ENCODE measurements around the gene TACR2.

The TACR2 gene

DNA sequence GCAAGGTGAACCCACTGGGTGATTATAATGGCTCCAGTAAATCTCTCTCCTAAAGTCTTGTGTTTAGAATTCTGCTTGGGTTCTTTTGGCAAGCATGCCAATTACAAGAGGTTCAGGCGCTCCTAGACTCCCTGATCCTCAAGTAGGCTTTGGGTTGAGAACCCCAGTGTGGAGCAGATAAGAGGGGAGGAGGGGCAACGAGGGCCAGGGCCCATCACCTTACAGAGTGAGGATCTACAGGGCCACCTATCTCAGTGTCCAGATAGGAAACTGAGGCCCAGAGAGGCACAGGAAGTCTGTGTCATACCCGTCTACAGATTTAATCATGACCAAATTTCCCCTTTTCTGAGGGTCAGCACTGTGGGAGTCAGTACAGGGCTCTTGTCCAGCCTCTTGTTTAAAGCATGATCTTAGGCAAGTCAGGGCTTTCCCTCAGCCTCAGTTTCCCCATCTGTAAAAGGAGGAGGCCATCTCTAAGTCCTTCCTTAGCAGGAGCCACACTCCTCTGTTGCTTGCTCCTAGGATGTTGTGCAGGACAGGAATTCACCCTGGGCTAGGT is 4.4 kb downstream of the TACR2 start:
- H3K27ac ChIP-seq, result no peak overlapping the region
- TF ChIP-seq, protein P1, sequence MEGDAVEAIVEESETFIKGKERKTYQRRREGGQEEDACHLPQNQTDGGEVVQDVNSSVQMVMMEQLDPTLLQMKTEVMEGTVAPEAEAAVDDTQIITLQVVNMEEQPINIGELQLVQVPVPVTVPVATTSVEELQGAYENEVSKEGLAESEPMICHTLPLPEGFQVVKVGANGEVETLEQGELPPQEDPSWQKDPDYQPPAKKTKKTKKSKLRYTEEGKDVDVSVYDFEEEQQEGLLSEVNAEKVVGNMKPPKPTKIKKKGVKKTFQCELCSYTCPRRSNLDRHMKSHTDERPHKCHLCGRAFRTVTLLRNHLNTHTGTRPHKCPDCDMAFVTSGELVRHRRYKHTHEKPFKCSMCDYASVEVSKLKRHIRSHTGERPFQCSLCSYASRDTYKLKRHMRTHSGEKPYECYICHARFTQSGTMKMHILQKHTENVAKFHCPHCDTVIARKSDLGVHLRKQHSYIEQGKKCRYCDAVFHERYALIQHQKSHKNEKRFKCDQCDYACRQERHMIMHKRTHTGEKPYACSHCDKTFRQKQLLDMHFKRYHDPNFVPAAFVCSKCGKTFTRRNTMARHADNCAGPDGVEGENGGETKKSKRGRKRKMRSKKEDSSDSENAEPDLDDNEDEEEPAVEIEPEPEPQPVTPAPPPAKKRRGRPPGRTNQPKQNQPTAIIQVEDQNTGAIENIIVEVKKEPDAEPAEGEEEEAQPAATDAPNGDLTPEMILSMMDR (conservative IDR thresholded peaks at IDR 0.05), result no peak
- TF ChIP-seq ZFX (IDR thresholded peaks at IDR 0.05), result no peak

DNA sequence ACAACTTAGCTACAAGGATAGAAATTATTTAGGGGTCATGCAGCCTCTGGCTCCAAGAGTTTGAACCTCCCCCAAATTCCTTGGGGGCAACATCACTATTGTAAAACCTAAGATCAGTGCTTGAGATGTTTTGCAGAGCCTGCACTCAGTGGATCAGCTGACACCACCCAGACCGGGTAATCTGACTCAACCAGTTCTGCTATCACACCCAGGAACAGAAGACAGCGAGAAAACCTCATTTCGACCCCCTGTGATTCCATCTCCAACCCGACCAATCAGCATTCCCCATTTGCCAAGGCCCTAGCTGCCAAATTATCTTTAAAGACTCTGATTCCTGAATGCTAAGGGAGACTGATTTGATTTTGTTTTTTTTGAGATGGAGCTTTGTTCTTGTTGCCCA is 5.2 kb downstream of the TACR2 start:
- TF ChIP-seq, protein P1 (conservative IDR thresholded peaks at IDR 0.05), result no peak
- TF ChIP-seq ZFX (IDR thresholded peaks at IDR 0.05), result no peak
- no peak overlapping the region for H3K27ac ChIP-seq

DNA sequence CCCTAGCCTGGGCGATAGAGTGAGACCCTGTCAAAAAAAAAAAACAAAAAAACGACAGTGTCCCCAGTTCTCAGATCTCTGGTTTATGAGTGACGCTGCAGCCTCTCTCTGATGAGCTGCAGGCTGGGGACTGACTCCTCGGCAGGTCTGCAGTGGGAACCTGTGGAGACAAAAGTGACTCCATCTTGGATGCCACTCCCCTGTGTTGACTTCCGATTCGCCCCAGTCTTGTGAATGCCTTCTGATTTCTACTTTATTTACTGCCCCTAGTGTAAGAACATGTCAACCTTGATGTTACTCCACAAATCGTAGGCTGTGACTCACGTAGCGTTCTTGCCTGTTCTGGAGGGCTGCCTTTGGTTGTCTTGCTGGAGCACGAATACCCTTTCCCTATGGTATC is 6.2 kb downstream of the TACR2 start:
- TF ChIP-seq ZFX (IDR thresholded peaks at IDR 0.05), result no peak
- TF ChIP-seq, protein P1 (conservative IDR thresholded peaks at IDR 0.05), result no peak
- H3K27ac ChIP-seq, result no peak overlapping the region

DNA sequence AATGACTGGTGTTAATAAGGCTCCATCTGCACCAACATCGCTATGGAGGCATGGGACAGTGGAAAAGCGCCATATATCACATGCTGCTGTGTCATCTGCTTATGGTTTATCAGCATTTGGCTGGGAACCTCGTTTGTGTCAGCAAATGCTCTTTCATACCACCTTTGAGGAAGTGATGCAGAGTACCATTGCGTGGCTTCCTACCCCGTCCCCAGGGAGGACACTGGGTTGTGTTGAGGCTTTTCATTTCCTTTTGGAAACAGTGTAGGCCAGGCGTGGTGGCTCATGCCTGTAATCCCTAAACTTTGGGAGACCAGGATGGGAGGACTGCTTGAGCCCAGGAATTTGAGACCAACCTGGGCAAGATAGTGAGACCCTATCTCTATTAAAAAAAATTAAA is 6.8 kb downstream of the TACR2 start:
- TF ChIP-seq, protein P1 (conservative IDR thresholded peaks at IDR 0.05), result no peak
- no peak for TF ChIP-seq ZFX (IDR thresholded peaks at IDR 0.05)
- H3K27ac ChIP-seq, result no peak overlapping the region

DNA sequence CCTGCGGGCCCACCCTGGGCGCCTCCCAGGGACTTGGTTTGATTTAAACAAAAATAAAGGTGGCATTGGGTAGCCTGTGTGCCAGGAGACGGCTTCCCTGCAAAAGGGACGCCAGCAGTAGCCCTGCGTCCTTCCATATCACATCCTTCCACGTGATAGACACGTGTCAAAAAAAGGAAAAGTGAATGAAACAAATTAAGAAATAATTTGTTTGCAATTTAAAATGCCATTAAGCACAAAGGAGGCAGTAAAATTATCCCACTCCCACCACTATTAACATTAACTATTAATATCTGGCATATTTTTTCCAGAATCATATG is 7.6 kb downstream of the TACR2 start:
- peak overlapping the region; percentile 83 for H3K27ac ChIP-seq
- TF ChIP-seq, protein P1 (conservative IDR thresholded peaks at IDR 0.05), result no peak
- peak; percentile 49; the same call in 1 of the 2 replicates for TF ChIP-seq ZFX (IDR thresholded peaks at IDR 0.05)

DNA sequence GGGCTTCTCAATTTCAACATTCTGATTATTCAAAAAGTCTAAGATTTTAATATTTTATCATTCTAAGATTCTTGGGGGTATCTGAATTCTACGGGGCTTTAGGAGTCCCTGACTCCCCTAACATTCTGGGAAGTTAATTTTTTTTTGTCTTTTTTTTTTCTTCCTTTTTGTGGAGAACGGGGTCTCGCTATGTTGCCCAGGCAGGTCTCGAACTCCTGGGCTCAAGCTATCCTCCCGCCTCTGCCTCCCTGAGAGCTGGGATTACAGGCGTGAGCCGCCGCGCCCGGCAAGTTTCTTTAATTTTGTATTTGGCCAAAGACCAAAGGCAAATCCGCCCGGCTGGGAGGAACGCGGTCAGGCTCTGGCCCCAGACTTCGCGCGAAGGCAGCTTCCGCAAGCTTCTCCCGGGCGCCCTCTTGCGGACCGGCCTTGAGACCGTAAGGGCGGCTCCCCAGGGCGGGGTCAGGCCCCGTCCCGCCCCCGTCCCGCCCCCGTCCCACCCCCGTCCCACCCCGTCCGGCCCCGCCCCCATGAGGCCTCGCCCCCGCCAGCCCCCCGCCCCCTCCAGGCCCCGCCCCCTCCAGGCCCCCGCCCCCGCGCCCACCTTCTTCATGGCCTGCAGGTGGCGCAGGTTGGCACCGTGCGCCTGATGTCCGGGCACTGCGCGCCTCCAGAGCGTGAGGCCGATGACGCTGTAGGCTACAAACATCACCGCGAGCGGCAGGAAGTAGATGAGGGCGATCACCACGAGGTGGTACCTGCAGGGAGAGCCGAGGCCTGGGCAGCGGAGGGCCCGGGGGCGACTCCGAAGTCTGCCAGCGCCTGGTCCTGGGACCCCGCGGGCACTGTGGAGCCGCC is 8.2 kb downstream of the TACR2 start:
- peak overlapping the region; percentile 83 for H3K27ac ChIP-seq
- TF ChIP-seq ZFX (IDR thresholded peaks at IDR 0.05), result no peak
- TF ChIP-seq, protein P1 (conservative IDR thresholded peaks at IDR 0.05), result peak; percentile 85

DNA sequence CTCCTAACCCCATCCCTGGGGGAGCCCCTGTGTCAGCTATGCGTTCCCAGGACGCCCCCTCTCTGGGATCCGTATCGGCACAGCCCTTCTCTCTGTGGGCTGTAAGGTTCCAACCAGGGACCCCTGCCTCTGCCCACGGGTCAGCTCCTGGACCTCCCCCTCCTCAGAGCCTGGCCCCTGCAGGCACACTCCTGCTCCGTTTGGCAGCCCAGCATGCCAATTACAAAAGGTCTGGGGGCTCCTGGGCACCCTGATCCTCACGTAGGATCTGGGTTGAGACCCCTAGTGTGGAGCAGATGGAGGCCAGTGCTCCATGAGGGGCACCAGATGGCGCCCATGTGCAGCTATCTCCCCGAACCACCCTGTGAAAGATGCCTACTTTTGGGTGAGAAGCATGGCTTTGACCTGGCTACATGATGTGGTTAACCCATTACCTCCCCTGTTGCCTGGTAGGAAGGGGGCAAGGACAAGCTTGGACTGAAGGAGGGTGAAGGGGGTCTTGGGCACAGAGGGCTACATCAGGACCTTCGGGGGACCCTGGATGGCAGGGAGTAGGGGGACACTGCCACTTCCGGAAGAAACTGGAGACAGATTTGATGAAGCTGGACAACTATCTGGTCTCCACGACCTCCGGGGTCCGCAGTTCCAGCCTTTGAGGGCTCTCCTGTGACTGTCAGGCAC is 9.0 kb downstream of the TACR2 start:
- no peak overlapping the region for H3K27ac ChIP-seq
- no peak for TF ChIP-seq ZFX (IDR thresholded peaks at IDR 0.05)
- TF ChIP-seq, protein P1 (conservative IDR thresholded peaks at IDR 0.05), result no peak

Data from C4-2B (cell line).